Right forelimb (tissue), 1 donor: Measurements from ENCODE around the gene AK9.
"Not testable (repeated sequence)": the region's sequence is repeated elsewhere in the genome, so short reads cannot be mapped to it uniquely, and the experiment has no call there.

Source experiments
- DNase-seq: peaks from one replicate; pipeline ENCODE4 v3.0.0-alpha.2; 2018

The AK9 gene

DNA sequence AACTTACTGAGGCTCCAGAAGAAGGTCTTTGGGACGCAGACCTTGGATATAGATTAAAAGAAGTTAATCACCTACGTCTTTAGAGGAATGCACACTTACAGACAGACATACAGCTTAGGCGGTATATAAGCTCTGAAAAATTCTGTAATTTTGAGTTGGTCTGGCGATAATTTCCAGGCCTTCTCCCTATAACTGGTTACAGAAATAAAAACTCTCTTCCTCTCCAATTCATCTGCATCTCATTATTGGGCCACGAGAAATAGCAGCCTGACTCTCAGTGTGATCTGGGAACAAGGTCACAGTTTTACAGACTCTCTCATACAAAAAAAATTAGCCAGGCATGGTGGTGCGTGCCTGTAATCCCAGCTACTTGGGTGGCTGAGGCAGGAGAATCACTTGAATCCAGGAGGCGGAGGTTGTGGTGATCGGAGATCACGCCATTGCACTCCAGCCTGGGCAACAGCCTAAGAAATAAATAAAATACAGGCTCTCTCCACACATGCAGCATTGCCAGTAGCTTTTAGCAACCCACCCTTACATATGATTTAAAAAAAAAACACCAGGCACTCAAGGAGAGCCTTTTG, 212.7 kb downstream of the AK9 start:
- DNase-seq, result no peak

DNA sequence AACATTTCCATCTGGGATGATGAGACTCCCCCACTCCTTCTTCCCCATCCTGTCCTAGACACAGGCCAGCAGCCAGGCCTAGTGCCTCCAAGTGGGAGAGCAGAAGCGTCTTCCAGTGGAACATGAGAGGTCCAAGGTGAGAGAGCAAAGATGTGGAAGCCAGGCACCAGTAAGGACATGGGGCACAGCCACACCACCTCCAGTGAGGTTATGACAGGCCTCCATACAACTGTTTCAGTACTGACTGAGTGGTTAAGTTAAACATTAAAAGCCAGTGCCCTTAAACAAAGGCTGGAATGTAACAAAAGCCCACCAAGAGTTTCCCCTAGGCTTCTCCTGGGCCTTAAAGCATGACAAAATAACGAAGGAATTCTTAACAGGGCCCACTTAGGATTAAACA, 213.3 kb downstream of the AK9 start:
- no peak for DNase-seq

DNA sequence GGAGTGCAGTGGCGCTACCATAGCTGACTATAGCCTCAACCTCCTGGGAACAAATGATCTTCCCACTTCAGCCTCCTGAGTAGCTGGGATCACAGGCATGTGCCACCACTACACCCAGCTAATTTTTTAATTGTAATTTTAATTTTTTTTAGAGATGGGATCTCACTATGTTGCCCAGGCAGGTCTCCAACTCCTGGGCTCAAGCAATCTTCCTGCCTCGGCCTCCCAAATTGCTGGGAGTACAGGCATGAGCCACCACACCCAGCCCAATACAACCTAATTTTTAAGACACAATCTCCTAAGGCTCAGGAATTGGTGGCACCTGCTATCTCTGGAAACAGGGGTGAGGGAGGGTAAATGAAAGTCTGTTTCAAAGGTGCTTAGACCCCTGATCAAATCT, 213.8 kb downstream of the AK9 start:
- DNase-seq, result no peak

DNA sequence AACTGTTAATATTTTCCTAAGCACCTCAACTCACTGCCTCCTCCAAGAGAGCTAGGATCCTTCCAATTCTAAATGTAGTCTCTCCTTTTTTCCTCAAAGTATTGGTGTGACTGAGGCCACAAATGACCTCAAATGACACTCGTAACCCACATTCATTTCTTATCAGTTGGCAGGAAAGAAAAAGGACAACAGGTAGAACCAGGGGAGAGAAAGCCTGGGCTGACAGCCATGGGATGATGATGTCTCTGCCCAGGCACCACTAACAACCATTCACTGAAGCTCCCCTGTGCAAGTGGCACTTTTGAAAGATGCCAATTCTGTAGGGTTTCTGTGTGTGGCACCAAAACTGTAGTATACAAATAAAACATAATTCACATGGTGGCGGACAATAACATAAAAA, 215.4 kb downstream of the AK9 start:
- no peak for DNase-seq

DNA sequence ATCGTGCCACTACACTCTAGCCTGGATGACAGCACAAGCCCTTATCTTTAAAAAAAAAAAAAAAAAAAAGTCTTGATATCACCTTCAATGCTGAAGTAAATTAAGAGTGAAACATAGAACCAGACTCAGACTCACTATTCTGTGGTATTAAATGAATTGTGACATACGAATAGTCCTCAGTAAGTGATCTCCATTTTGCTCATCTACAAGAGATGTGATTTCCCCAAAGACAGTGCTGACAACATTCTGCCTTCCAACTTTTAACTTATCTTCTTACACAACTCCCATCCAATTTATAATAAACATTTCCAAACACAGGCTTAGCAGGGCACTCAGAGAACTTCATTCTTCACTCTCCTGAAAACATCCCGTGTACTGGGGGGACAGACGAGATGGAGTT, 216.0 kb downstream of the AK9 start:
- no peak for DNase-seq

DNA sequence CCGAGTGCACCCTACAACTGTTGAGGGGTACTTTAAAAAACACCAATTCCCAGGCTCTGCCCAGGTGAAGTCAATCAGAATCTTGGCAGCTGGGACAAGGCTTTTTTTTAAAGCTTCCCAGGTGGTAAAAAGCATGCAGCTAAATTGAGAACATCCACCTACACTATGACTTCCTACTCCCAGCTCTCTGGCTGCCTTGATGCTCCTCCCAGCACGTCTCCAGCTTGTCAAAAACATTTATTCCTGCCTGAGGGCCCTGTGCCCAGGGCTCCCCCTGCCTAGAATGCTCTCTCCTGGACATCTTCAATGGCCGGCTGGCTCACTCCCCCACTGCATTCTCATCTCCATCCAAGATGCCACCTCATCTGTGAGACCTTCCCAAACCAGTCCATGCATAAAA, 217.9 kb downstream of the AK9 start:
- DNase-seq, result no peak

DNA sequence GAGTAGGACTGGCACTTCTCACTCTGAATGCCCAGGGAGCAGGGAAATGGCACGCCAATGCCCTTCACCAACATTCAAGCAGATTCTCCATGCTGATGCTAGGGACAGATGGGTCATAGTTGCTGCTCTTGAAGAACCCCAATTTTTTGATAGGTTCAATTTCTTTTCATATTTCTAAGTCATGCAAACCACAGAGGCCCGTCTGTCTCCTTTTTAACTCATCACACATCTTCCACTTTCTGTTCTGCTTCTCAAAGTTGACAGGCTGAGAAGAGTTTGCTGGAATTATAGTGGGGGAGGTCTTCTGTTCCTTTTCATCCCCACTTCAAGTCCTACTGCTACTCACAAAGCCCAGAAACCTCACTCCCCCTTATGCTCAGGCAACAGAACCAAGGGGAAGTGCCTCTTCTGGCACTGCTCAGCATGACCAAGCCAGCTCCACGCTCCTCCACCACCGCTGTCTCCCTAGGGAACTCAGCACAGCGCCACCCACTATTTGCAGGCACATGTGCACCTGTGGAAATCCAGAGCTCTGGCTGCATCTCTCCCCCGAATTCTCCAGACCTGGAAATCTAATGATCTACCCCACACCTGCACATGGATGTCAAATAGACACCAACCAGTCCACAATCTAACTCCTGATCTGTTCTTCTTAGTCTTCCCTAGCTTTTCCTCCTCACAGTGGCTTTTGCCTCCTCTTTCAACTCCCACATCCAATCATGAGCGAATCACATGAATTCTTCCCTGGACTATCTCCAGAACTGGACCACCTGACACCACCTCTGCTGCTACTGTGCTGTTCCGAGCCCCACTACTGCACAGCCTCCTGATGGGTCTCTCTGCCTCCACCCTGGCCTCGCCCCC, 218.6 kb downstream of the AK9 start:
- no peak for DNase-seq

DNA sequence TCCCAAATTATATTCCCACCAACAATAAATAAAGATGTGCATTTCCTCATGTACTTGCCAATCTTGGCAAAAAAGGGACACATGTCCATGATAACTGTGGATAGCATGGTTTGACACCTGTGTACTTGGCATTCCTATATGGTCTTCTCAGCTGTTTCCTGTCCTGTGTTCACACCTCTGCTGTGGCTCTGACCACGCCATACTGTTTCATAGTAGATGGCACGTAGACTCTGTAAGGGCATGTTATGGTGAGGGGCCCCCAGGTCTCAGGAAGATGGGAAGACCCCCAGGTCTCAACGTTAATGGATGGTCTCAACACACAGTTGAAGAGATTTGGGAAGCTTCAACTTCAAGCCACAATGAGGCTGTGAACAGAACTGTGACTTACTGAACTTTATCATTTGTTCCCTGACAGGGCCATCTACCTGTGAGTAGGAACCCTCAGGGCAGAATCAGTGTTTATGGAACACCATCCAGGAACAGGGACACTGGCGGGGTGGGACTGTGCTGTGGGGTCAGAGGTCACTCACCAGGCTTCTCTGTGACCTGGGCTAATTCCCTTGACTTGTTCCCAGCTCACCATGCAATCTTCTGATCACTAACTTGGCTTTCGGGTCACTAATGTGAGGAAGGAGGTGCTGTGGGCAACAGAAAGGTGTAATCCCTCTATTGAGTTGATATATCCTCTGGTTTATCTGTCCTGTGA, 219.7 kb downstream of the AK9 start:
- DNase-seq, result no peak

DNA sequence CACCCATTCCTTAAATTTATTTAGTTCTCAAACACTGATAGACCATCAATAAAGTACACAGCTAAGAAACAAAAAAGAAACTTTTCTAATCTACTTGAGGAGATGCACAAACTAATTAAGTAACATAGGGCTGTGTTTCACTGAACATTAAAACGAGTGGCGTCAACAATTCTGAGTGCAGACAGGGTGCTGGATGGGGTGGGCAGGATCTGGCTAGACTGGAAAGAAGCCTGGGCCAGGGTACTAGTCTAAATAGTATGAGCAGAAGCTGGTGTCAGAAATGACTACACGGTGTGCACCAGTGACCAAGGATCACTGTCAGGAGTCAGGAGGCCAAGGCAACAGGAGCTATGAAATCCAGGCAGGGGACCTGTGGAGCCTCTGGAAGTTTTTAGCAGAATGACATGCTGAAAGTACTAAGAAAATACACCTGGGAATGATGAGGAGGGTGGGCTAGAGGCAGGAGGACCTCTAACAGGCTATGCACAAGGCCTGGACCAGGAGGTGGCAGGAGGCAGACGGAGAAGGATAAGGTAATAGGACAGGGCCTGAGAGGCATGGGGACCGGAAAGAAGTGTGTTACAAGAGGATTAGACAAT, 221.3 kb downstream of the AK9 start:
- no peak for DNase-seq

DNA sequence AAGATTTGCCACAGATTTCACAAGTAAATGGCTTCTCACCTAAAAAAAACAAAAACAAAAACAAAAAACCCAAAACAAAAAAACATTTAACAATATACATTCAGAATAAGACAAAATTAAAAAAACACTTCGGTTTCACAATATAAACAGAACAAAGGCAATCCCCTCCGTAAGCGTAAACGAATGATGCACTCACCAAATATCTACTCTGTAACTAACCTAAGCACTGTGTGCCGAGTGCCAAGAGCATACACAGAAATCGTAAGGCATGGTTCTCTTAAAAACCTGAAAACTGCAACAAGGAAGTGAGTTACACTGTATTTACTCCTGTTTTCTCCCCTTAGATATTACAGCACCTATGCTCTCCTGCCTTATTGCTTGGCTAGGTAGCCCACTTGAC, 223.3 kb downstream of the AK9 start:
- no peak for DNase-seq

DNA sequence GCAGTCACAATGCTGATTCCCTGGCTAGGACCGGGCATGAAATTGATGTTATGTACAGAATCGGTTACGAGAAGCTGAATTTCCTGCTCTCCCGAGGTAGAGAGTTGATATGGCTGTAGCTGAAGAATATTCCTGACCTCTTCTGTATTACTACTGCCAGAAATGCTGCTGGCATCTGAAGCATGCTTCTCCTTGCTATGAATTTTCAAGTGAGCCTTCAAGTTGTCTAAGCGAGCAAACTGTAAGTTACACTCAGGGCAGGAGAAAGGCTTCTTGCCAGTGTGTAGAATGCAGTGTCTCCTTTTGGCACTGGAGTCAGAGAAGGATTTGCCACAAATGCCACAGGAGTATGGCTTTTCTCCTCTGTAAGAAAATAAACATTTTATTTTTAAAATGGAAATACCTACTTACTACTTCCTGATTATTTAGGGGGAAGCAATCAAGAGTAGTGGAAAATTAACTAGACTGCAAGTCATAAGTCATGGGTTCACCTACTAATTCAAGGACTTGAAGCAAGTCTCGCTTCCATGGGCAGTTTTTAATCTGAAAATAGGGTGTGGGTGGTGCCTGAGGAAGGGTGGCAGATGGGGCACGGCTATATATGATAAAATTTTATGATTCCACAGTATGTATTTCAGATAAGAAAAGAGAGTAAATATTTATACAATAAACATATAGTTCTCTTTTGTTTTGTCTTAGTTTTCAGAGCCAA, 224.6 kb downstream of the AK9 start:
- DNase-seq, result no peak

DNA sequence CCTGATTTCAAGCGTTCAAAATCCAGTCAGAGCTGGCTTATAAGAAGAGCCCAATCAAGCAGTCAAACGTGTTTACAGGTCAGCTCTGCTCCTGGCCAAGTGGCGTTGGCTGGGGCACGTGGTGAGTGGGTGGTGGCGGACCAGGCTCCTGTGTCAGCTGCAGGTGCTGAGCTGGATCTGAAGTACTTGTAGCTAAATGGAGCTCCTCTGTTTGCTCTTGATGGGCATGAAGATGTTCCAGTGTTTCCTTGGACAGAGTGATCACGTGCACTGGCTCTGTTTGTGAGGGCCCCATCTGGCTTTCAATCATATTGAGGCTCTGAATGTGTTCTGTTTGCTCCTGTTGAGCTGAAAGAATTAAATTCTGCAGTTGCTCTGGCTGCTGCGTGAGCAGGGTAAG, 225.2 kb downstream of the AK9 start:
- no peak for DNase-seq

DNA sequence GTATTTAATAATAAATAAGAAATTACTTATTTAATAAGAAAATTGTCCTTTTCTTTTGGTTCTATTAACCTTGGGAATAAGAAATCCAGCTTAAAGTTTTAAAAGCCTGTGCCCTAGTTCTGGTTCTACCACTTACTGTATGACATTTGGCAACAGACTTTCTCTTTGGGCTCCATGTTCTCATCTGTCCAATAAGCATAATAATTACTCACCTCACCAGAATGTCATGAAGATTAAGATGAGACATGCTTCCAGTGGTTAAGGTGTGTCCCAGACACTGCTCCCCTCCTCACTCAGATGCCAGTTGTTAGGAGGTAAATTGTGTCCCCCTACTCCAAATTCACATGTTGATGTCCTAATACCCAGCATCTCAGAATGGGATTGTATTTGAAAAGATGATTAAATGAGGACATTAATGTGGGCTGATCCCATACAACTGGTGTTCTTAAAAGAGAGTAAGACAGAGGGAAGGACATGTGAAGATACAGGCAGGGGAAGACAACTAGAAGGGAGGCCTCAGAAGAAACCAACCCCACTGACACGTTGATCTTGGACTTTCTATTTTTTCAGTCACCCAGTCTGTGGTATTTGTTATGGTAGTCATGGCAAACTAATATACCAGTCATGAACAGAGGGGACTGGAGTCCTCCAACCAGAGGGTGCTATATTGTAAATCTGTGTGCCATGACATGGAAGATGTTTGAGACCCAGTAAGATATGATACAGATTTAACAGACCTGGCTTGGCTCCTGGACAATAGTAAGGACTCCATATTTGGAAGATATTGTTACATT, 229.1 kb downstream of the AK9 start:
- no peak for DNase-seq

DNA sequence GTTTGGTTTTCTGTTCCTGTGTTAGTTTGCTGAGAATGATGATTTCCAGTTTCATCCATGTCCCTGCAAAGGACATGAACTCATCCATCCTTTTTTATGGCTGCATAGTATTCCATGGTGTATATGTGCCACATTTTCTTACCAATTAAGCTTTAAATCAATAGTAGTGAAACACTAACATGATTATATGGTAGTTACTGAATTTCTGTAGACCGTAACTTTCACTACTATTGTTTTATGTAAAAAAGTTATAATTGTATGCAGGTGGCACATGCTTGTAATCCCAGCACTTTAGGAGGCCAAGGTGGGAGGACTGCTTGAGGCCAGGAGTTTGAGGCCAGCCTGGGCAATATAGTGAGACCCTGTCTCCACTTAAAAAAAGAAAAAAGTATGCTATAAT, 229.8 kb downstream of the AK9 start:
- DNase-seq, result not testable (repeated sequence)

DNA sequence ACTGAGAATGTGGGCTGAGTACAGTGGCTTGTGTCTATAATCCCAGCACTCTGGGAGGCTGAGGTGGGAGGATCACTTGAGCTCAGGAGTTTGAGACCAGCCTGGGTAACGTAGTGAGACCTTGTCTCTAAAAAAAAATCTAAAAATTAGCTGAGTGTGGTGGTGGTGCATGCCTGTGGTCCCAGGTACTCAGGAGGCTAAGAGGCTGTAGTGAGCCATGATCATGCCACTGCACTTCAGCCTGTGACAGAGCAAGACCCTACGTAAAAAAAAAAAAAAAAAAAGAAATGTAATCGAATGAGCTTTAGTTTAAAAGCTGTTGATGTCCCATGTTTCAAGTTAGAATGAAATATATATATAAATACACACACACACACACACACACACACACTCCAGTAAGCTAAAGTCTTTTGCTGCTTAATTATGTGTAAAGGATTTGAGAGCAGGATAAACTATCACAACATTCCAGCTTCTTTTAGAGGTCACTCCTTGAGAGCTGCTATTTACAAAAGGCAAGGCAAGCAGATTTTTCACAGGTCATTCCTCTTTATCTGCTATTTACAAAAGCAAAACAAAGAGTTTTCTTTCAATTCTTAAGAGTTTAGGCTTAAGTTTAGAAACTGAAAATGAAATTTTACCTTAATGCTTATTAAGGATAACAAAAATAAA, 230.7 kb downstream of the AK9 start:
- no peak for DNase-seq

DNA sequence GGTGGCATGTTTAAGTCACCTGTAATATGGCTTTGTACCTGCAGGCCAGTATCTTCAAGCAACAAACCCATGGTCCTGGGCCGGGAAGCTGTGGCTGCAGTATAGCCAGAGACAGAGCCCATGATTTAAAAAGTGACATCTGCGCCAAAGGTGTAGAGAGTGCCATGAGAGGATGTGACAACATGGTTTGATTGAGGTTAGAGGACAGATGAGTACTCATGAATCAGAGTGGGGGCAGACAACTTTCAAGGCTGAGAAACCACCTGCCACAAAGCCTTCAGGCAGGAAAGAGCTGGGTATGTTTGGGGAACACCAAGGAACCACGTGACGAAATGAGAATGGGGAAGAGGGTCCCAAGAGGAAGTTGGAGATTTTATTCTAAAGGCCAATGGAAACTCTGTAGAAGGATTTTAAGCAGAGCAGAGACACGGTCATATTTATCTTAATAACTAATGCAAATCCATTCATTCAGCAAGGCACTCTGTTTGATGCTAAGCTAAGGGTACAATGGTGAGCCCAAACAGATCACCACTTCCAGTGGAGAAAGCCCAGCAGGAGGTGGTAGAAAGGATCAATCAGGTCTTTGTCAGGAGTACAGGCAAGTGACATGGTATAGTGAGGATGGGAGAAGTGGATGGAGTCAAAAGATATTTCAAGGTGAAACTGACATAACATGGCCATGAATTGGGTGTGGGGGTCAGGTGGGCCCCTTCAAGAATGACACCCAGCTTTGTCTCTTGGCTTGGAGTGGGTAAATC, 232.0 kb downstream of the AK9 start:
- no peak for DNase-seq

DNA sequence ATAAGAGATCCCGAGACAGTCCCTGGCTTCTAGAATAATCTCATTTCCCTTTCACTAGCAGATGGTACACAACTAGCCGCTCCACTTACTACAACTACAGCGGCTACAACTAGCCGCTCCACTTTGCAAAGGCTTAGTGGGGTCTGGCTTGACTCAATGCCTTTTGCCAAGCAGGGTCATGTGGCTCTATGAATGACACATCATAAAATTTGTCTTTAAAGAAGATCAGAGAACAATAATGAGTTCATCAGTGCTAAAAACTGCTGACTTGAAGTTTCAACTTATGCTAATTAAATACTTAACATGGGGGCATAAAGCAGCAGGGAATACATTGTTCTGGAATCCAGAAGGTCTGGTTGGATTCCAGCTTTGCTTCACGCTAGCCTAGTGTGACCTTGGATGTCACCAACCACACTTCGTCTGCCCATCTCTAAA, 233.4 kb downstream of the AK9 start:
- no peak for DNase-seq

DNA sequence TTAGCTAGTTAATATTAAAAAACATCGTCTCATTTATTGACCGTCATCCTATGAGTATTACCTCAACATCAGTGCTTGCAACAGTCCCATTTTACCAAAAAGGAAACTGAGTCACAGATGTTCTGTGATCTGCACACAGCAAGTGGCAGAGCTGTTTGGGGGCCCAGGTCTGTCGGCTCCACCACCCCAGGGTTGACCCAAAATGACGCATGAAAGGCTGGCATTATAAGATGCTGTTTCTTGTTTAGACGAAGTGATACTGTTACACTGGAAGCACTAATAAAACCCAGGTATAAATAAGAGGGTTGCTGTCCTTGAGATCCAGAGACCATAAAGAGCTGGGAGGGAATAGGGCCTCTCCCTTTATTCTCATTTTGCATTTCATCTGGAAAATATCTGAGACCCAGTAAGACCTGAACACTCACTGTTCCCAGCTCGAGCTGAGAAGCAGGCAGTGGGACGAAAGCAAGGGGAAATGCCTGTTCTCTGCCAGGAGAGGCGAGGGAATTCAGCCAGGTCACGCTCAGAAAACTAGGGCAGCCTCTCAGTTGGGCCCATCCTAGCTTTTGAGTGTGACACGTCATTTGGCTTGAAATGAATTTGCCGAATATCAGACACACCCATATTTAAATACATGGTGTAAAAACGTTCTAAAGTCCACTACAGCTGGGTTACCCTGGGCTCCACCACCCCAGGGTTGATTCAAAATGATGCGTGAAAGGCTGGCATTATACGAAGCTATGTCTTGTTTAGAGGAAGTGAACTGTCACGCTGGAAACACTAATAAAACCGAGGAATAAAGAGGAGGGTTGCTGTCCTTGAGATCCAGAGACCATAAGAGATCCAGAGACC, 234.1 kb downstream of the AK9 start:
- DNase-seq, result peak; percentile 71

DNA sequence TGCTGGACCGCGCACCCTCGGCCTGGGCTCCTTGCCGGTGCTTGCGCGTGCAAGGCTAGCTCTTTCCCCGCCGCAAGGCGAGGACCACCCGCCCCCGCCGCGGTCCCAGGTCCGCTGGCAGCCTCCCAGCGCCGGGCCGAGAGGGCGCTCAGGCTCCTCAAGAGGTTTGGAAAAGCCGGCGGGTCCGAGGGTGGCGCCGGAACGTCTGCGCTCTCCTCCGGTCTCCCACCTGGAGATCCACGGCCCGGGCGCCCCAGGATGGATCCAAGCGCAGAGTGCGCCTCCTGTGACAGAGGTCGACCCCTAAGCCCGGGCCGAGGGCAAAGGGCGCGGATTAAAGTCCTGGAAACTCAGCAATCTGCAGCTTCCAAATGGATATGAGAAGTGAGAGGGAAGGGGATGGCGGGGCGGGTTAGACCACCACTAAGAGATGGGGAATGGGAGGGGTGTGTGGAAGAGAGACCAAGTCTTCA, 234.9 kb downstream of the AK9 start:
- no peak for DNase-seq
